Stimulated activated memory B cell treated with anti-CD40 and anti-IgM and Interleukin-4, amounts not matched to agents 10 μg/mL and 1 μg/mL and 100 μg/mL, for 72 hours (primary cell): ENCODE data around the gene SDCBP2.

Source experiments
- ATAC-seq: fragments of 150-1000 bp; cut with Tn5 transposase; 2 replicates; pipeline ENCODE4 v1.10.0; 2021
- H3K27ac Mint-ChIP-seq: one replicate; pipeline ENCODE4 v1.8.0; 2022; ENCODE audit warnings: mild to moderate bottlenecking, mixed read lengths
- H3K27me3 Mint-ChIP-seq: one replicate; pipeline ENCODE4 v1.8.0; 2022; ENCODE audit warnings: mixed read lengths
- H3K36me3 Mint-ChIP-seq: one replicate; pipeline ENCODE4 v1.8.0; 2022; ENCODE audit warnings: mixed read lengths
- H3K4me1 Mint-ChIP-seq: one replicate; pipeline ENCODE4 v1.8.0; 2022; ENCODE audit warnings: mixed read lengths
- H3K4me3 Mint-ChIP-seq: one replicate; pipeline ENCODE4 v1.8.0; 2022; ENCODE audit warnings: mild to moderate bottlenecking, moderate library complexity, mixed read lengths
- H3K9me3 Mint-ChIP-seq: one replicate; pipeline ENCODE4 v1.8.0; 2022; ENCODE audit warnings: mixed read lengths

The SDCBP2 gene

GRCh38 chr20:1328680-1329330 is at the start of gene SDCBP2:
Gene SDCBP2 (minus strand): TSS chr20:1329139. CDS start chr20:1320416, 8,723 bp downstream.
- Mint-ChIP-seq H3K4me3 (peak within 1 kb of the TSS; percentile 38), H3K9me3 (no peaks in the 10 kb centered on the region), H3K4me1 (peaks cover 37% of the 10 kb centered on the region), H3K27ac (peak within 1 kb of the TSS; percentile 86), H3K27me3 (no peaks in the 10 kb centered on the region), H3K36me3 (peaks cover 16% of the 10 kb centered on the region)
- ATAC-seq: no peak

- ATAC-seq: no peak
- peak overlapping the region; percentile 92 for H3K27ac Mint-ChIP-seq
- no peaks in the 10 kb centered on the region for H3K27me3 Mint-ChIP-seq
- no peaks in the 10 kb centered on the region for H3K9me3 Mint-ChIP-seq
- H3K4me3 Mint-ChIP-seq: no peak overlapping the region
- H3K4me1 Mint-ChIP-seq: peaks cover 79% of the 10 kb centered on the region
- H3K36me3 Mint-ChIP-seq: peaks cover 15% of the 10 kb centered on the region
These were observed 49.8 kb upstream of the SDCBP2 start for GRCh38 chr20:1378735-1379125.

- Mint-ChIP-seq H3K27me3 (no peaks in the 10 kb centered on the region), H3K36me3 (peaks cover 20% of the 10 kb centered on the region), H3K27ac (peak overlapping the region; percentile 92), H3K4me3 (peak overlapping the region; percentile 63), H3K4me1 (peaks cover 83% of the 10 kb centered on the region), H3K9me3 (no peaks in the 10 kb centered on the region)
- no peak for ATAC-seq
These were observed 49.2 kb upstream of the SDCBP2 start for GRCh38 chr20:1377984-1378734.

- peak overlapping the region; percentile 92 for H3K27ac Mint-ChIP-seq
- H3K9me3 Mint-ChIP-seq: no peaks in the 10 kb centered on the region
- H3K4me1 Mint-ChIP-seq: peaks cover 78% of the 10 kb centered on the region
- no peaks in the 10 kb centered on the region for H3K27me3 Mint-ChIP-seq
- ATAC-seq: peak; percentile 84
- peak overlapping the region; percentile 63 for H3K4me3 Mint-ChIP-seq
- H3K36me3 Mint-ChIP-seq: peaks cover 26% of the 10 kb centered on the region
These were observed 48.5 kb upstream of the SDCBP2 start for GRCh38 chr20:1377341-1377871.

- peak; percentile 73 for ATAC-seq
- Mint-ChIP-seq H3K27ac (peak overlapping the region; percentile 92), H3K27me3 (no peaks in the 10 kb centered on the region), H3K4me1 (peaks cover 71% of the 10 kb centered on the region), H3K9me3 (no peaks in the 10 kb centered on the region), H3K36me3 (peaks cover 30% of the 10 kb centered on the region), H3K4me3 (peak overlapping the region; percentile 63)
These were observed 47.7 kb upstream of the SDCBP2 start for GRCh38 chr20:1376408-1377270.

GRCh38 chr20:1376007-1376406 is 47.1 kb upstream of the SDCBP2 start:
- Mint-ChIP-seq H3K27me3 (no peaks in the 10 kb centered on the region), H3K36me3 (peaks cover 35% of the 10 kb centered on the region), H3K27ac (peak overlapping the region; percentile 92), H3K4me1 (peaks cover 70% of the 10 kb centered on the region), H3K4me3 (peak overlapping the region; percentile 16), H3K9me3 (no peaks in the 10 kb centered on the region)
- no peak for ATAC-seq

GRCh38 chr20:1375515-1375914 is 46.6 kb upstream of the SDCBP2 start:
- Mint-ChIP-seq H3K27me3 (no peaks in the 10 kb centered on the region), H3K4me1 (peaks cover 65% of the 10 kb centered on the region), H3K27ac (peak overlapping the region; percentile 92), H3K4me3 (no peak overlapping the region), H3K36me3 (peaks cover 35% of the 10 kb centered on the region), H3K9me3 (no peaks in the 10 kb centered on the region)
- ATAC-seq: no peak

GRCh38 chr20:1374246-1374645 is 45.3 kb upstream of the SDCBP2 start:
- no peaks in the 10 kb centered on the region for H3K9me3 Mint-ChIP-seq
- no peaks in the 10 kb centered on the region for H3K27me3 Mint-ChIP-seq
- no peak for ATAC-seq
- H3K4me3 Mint-ChIP-seq: no peak overlapping the region
- H3K4me1 Mint-ChIP-seq: peaks cover 52% of the 10 kb centered on the region
- H3K27ac Mint-ChIP-seq: no peak overlapping the region
- H3K36me3 Mint-ChIP-seq: peaks cover 41% of the 10 kb centered on the region

GRCh38 chr20:1373614-1374013 is 44.7 kb upstream of the SDCBP2 start:
- Mint-ChIP-seq H3K9me3 (no peaks in the 10 kb centered on the region), H3K4me1 (peaks cover 50% of the 10 kb centered on the region), H3K27me3 (no peaks in the 10 kb centered on the region), H3K27ac (no peak overlapping the region), H3K4me3 (no peak overlapping the region), H3K36me3 (peaks cover 46% of the 10 kb centered on the region)
- ATAC-seq: no peak

GRCh38 chr20:1373036-1373435 is 44.1 kb upstream of the SDCBP2 start:
- Mint-ChIP-seq H3K36me3 (peaks cover 52% of the 10 kb centered on the region), H3K4me3 (no peak overlapping the region), H3K4me1 (peaks cover 45% of the 10 kb centered on the region), H3K27me3 (no peaks in the 10 kb centered on the region), H3K27ac (no peak overlapping the region), H3K9me3 (no peaks in the 10 kb centered on the region)
- ATAC-seq: no peak

- no peaks in the 10 kb centered on the region for H3K27me3 Mint-ChIP-seq
- H3K4me3 Mint-ChIP-seq: no peak overlapping the region
- peaks cover 62% of the 10 kb centered on the region for H3K36me3 Mint-ChIP-seq
- H3K4me1 Mint-ChIP-seq: peaks cover 35% of the 10 kb centered on the region
- peak overlapping the region; percentile 27 for H3K27ac Mint-ChIP-seq
- H3K9me3 Mint-ChIP-seq: no peaks in the 10 kb centered on the region
- ATAC-seq: no peak
These were observed 43.0 kb upstream of the SDCBP2 start for GRCh38 chr20:1371830-1372539.

GRCh38 chr20:1371202-1371782 is 42.4 kb upstream of the SDCBP2 start:
- peak overlapping the region; percentile 27 for H3K27ac Mint-ChIP-seq
- ATAC-seq: no peak

GRCh38 chr20:1370548-1371110 is 41.7 kb upstream of the SDCBP2 start:
- Mint-ChIP-seq H3K27ac (peak overlapping the region; percentile 27), H3K36me3 (peaks cover 62% of the 10 kb centered on the region), H3K27me3 (no peaks in the 10 kb centered on the region), H3K9me3 (no peaks in the 10 kb centered on the region), H3K4me3 (no peak overlapping the region), H3K4me1 (peaks cover 22% of the 10 kb centered on the region)
- ATAC-seq: no peak

More at GRCh38 chr20:1371202-1371782, 42.4 kb upstream of the SDCBP2 start:
- peaks cover 28% of the 10 kb centered on the region for H3K4me1 Mint-ChIP-seq
- H3K36me3 Mint-ChIP-seq: peaks cover 66% of the 10 kb centered on the region
- H3K9me3 Mint-ChIP-seq: no peaks in the 10 kb centered on the region
- no peaks in the 10 kb centered on the region for H3K27me3 Mint-ChIP-seq
- H3K4me3 Mint-ChIP-seq: no peak overlapping the region

GRCh38 chr20:1369970-1370369 is 41.0 kb upstream of the SDCBP2 start:
- H3K36me3 Mint-ChIP-seq: peaks cover 69% of the 10 kb centered on the region
- H3K4me3 Mint-ChIP-seq: no peak overlapping the region
- H3K9me3 Mint-ChIP-seq: no peaks in the 10 kb centered on the region
- H3K4me1 Mint-ChIP-seq: peaks cover 25% of the 10 kb centered on the region
- ATAC-seq: no peak
- H3K27me3 Mint-ChIP-seq: no peaks in the 10 kb centered on the region
- H3K27ac Mint-ChIP-seq: no peak overlapping the region
